Measurements from ENCODE around the gene CLEC4A.
"Not testable (repeated sequence)": the region's sequence is repeated elsewhere in the genome, so short reads cannot be mapped to it uniquely, and the experiment has no call there.

Gene CLEC4A

DNA sequence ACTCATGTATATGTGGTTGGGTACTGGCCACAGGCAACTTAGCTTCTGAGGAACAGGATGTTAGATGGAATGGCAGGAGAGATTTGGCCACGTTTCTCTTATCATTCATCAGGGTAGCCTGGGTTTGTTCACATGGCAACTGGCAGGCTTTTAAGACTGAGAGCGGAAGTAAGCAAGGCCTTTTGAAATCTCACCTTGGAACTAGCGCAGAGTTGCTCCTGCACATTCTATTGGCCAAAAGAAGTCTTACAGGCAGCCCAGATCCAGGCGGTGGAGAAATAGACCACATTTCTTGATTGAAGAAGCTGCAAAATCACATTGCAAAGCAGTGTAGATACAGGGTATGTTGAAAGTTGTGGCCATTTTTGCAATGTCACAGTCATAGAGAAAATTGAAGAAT lies 3.7 kb downstream of the CLEC4A start:
- FAIRE-seq, result no peak
- no peak for DNase-seq (ENCODE audit: extremely low spot score, insufficient read length, low read depth)

DNA sequence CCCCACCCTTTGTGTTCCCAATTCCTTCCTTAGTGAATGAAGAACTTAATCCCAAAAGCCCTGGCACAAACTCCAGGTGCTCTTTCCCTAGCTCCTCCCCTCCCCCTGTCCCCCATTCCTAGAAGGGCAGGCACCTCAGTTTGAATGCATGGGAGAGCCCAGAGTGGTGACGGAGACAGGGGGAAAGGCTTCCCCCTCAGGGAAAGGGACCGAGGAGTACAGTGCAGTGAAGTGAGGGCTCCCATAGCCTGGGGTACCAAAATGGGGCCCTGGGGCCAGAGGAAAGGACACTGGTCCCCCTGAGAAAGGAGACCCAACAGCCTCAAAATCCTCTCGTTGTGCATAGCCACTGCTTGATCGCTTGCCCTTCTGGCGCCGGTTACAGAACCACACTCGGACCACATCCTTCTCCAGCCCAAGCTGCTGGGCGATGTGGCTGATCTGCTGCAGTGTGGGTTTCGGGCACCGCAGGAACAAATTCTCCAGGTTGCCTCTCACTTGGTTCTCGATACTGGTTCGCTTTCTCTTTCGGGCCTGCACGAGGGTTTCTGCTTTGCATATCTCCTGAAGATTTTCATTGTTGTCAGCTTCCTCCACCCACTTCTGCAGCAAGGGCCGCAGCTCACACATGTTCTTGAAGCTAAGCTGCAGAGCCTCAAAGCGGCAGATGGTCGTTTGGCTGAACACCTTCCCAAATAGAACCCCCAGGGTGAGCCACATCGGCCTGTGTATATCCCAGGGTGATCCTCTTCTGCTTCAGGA lies 10.4 kb downstream of the CLEC4A start:
- FAIRE-seq, result peak; percentile 65
- not testable (repeated sequence) for DNase-seq (ENCODE audit: extremely low spot score, insufficient read length, low read depth)

DNA sequence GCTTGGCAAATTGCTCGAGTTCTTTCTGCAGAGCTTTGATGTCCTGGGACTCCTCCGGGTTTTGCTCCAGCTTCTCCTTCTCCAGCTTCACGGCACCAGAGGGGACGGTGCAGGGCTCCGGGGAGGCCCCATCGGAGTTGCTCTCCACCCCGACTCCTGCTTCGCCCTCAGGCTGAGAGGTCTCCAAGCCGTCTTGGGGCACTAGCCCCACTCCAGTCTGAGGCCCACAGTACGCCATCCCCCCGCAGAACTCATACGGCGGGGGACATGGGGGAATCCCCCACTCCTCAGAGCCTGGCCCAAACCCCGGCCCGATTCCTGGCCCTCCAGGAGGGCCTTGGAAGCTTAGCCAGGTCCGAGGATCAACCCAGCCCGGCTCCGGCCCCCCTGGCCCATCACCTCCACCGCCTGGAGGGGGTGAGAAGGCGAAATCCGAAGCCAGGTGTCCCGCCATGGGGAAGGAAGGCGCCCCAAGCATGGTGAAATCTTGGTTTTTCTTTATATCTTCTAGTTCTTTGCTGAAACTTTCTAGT lies 11.0 kb downstream of the CLEC4A start:
- not testable (repeated sequence) for DNase-seq (ENCODE audit: extremely low spot score, insufficient read length, low read depth); FAIRE-seq

DNA sequence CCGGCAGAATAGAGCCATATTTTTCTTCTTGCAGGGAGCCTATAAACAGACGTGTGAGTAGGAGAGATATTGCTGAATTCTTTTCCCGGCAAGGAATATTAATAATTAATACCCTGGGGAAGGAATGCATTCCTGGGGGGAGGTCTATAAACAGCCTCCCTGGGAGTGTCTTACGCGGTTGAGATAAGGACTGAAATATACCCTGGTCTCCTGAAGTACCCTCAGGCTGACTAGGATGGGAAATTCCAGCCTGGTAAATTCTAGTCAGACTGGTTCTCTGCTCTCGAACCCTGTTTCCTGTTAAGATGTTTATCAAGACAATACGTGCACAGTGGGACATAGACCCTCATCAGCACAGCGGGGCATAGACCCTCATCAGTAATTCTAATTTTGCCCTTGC lies 18.2 kb downstream of the CLEC4A start:
- not testable (repeated sequence) for FAIRE-seq; DNase-seq (ENCODE audit: extremely low spot score, insufficient read length, low read depth)

DNA sequence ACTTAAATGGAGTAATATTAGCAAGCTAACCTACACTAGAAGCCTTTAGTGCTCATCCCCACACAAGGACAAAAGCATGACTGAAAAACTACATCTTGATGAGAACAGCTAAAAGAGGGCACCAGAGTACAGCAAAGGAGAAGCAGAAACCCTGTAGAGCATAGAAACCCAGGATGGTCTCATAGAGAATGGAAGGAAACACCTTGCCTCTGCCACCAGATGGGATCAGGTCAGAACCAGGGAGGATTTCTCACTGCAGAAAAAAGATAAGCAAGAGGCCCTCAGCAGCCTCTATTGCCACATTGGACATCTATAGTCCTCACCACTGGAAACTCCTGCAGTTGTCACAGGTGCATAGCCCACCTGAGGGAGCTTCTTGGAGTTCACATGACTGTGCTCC lies 19.8 kb downstream of the CLEC4A start:
- DNase-seq (ENCODE audit: extremely low spot score, insufficient read length, low read depth) (no peak), FAIRE-seq (no peak)

DNA sequence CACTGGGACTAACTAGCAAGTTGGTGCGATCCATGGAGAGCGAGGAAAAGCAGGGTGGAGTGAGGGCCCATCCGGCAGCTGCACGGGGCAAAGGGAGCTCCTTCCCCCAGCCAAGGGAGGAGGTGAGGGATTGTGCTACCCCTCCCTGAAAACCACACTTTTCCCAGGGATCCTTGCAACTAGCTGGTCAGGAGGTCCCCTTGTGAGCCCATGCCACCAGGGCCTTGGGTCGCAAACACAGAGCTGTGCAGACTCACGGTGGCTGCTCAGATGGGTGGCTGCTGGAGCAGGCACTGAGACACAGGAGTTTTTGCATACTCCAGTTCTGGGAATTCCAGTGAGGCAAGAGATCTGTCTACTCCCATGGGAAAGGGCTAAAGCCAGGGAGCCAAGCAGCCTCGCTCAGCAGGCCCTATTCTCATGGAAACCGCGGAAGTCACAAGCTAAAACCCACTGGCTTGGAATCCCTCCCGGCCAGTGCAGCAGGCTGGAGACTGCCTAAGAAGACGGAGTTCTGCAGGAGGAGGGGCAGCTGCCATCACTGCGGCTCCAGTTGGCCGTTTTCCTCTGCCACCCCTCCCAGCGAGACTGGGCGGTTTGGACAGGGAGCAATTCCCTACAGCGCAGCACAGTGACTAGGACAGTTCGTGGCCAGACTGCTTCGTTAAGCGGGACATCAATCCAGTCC lies 22.5 kb downstream of the CLEC4A start:
- DNase-seq (ENCODE audit: extremely low spot score, insufficient read length, low read depth) (no peak), FAIRE-seq (no peak)

DNA sequence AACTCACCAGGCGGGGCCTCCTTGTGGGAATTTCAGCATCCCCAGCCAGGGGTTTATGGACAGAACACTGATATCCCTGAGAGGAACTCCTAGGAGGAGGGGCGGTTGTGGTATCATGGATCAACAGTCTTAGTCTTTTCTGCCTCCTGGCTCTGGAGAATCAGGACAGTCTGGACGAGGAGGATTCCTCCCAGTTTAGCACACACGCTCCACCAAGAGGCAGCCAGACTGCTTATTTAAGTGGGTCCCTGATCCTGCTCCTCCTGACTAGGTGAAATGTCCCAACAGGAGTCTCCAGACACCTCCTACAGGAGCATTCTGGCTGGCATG lies 23.0 kb downstream of the CLEC4A start:
- no peak for DNase-seq (ENCODE audit: extremely low spot score, insufficient read length, low read depth)
- FAIRE-seq, result no peak

DNA sequence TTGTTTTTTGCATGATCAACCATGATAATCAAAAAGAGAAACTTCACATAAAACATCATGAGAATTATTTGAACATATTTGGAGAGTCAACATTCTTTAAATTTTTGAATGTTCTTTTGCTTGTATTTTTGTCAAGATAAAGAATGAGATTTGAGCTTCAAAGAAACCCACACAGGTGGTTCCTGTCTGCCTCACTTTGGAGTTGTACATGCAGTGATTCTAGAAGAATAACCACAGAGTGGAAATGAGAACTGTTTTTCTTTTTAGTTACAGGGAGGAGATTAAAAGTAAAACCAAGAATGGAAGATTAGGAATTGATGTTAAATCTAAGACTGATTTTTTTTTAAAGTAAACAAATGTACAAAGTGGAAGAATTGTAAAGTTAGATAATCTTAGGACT lies 31.1 kb downstream of the CLEC4A start:
- FAIRE-seq (peak; percentile 29), DNase-seq (ENCODE audit: extremely low spot score, insufficient read length, low read depth) (no peak)

DNA sequence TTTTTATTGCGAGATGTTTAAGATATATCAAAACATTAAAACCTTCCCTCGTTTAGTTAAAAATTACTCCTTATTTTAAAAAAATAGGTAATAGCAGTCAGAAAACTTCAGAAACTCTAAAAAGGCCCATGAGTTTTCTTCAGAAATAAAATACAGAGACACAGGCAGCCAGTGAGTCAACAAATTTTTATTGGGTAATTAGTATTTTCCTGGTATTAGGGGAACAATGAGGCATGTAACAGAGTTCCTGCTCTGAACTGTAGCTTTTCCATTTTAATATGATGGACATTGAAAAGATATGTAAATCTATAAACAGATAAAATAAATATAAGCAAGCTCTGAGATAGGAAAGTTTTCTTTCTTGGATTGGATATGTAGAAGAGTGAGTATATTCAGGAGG lies 33.0 kb downstream of the CLEC4A start:
- DNase-seq (ENCODE audit: extremely low spot score, insufficient read length, low read depth) (no peak), FAIRE-seq (no peak)

DNA sequence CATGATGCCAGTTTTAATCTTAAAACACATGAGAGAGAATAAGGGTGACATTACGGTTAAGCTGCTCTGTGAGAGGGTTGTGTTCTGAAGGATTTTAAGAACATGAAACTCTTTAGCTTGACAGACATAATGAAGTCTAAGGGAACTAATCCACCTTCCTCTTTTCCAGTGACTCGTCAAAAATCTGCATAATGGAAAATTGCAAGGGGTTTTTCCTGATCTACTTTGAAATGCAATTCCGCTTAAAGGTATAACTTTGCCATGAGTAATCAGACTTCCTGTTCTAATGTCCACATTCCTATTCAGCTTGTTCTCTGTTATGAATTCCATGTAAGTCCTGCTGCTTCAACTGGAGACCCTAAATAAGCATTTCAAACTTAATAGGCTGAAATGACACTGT lies 33.4 kb downstream of the CLEC4A start, which contains the start of gene ZNF705A:
ZNF705A (plus strand) TSS at position 171 of the 400 bp plus-strand sequence. CDS start 15,611 bp downstream, outside the sequence.
- no peak for DNase-seq (ENCODE audit: extremely low spot score, insufficient read length, low read depth)
- no peak for FAIRE-seq

DNA sequence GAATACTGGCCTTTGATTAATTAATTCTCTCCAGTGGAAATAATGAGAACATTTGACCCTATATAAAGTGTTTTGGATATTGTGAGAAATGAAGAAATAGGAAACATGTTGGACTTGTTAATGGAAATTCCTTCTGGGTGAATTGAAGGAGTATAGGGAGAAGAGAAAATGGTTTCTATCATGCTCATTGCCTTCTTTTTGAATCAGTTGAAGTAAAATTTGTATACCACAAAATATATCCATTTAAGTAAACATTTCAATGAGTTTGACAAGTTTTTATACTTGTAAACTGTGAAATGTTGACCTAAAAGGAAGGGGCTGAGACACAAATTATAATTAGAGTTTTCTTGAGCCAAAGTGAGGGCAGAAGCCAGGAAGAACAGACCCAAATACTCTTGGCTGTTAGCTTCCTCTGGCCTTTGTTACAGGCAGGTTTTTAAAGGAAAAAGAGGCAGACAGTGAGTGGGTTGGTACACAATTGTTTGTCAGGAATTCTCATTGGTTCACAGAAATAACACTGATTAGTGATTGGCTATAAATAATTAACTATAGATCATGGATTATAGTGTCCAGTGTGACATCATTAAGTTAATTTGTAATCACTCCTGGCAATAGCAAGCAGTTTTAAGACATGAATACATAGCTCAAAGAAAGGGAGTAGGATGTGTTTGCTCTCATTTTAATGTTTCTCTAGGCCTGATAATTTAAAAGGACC lies 34.2 kb downstream of the CLEC4A start:
- FAIRE-seq, result no peak
- DNase-seq (ENCODE audit: extremely low spot score, insufficient read length, low read depth), result no peak

DNA sequence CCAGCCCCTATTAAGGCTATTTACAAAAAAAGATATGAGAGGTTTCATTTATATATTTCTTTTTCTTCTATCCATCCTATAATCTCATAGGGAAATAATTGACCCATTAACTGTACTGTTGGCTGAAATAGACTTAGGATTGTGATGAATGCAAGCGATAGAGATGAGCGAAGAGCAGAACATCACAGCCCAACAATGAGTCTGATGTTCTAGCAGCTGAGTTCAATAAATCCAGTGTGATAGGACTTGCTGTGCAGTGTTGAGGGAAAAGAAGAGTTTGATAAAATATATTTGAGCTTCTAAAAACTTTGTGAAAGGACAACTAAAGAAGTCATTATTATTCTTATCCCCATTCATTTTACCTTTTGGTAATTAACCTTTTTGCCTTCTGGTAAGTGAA lies 49.5 kb downstream of the CLEC4A start:
- FAIRE-seq; DNase-seq (ENCODE audit: extremely low spot score, insufficient read length, low read depth): not testable (repeated sequence)

DNA sequence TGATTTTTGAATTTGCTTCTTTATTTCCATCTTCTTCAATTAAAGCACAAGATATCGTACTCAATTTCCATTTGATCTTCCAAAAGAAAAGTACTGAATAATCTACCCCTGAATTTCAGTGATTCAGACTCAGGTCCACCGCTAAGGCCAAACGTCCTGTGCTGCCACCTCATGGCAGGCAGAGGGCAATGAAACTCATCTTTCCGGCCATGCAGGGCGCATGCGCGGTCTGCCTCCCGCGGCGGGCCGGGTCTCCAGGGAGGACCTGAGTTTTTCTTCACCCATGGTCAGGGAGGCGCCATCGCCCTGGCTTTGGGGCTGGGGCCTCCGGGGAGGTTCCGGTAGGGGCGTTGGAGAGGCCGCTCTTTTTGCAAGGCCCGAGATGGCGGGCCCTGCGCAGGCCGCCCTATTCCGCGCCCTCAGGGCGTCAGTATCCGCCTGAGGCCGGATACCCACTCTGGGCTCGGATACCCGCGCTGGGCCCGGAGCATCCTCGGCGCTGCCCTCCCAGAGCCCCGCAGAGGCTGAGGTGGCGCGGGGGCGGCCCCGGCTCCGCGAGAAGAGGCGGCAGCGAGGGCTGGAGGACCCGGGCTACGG lies 56.7 kb downstream of the CLEC4A start:
- FAIRE-seq (peak; percentile 75), DNase-seq (ENCODE audit: extremely low spot score, insufficient read length, low read depth) (peak; percentile 49)

DNA sequence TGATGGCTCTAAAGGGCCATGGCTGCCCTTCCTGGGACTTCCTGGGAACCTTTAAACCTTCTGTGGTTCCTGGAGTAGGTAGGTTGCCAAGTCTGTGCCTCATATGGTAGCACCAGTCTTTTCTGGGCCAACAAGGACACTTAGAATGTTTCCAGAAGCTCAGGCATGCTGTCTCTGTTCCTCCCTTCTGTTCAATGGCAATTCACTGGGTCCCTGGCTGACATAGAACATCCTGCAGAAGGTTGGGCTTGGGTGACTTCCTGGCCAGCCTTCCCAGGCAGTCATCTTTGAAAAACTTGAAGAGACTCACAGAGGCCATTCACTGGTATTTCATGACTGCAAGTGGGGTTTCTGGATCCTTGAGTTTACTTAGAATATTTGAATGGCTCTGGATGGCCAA lies 57.9 kb downstream of the CLEC4A start:
- FAIRE-seq; DNase-seq (ENCODE audit: extremely low spot score, insufficient read length, low read depth): not testable (repeated sequence)

DNA sequence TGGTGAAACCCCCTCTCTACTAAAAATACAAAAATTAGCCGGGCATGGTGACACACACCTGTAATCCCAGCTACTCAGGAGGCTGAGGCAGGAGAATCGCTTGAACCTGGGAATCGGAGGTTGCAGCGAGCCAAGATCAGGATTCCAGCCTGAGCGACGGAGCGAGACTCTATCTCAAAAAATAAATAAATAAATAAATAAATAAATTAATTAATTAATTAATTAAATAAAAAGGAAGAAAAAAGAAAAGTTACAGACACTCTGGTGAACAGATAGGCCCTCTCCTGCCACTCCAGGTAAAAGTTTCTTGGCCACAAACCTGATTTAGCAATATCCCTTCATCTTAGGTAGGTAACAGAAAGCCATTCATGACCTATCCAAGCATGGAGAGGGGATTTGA lies 59.5 kb downstream of the CLEC4A start:
- DNase-seq (ENCODE audit: extremely low spot score, insufficient read length, low read depth); FAIRE-seq: not testable (repeated sequence)

DNA sequence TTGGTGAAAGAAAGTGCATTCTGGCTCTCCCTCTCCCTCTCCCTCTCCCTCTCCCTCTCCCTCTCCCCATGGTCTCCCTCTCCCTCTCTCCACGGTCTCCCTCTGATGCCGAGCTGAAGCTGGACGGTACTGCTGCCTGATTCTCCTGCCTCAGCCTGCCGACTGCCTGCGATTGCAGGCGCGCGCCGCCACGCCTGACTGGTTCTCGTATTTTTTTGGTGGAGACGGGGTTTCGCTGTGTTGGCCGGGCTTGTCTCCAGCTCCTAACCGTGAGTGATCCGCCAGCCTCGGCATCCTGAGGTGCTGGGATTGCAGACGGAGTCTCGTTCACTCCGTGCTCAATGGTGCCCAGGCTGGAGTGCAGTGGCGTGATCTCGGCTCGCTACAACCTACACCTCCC lies 59.9 kb downstream of the CLEC4A start:
- not testable (repeated sequence) for FAIRE-seq; DNase-seq (ENCODE audit: extremely low spot score, insufficient read length, low read depth)

DNA sequence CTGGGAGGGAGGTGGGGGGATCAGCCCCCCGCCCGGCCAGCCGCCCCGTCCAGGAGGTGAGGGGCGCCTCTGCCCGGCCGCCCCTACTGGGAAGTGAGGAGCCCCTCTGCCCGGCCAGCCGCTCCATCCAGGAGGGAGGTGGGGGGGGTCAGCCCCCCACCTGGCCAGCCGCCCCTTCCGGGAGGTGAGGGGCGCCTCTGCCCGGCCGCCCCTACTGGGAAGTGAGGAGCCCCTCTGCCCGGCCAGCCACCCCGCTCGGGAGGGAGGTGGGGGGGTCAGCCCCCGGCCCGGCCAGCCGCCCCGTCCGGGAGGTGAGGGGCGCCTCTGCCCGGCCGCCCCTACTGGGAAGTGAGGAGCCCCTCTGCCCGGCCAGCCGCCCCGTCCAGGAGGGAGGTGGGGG lies 60.8 kb downstream of the CLEC4A start:
- FAIRE-seq; DNase-seq (ENCODE audit: extremely low spot score, insufficient read length, low read depth): not testable (repeated sequence)

DNA sequence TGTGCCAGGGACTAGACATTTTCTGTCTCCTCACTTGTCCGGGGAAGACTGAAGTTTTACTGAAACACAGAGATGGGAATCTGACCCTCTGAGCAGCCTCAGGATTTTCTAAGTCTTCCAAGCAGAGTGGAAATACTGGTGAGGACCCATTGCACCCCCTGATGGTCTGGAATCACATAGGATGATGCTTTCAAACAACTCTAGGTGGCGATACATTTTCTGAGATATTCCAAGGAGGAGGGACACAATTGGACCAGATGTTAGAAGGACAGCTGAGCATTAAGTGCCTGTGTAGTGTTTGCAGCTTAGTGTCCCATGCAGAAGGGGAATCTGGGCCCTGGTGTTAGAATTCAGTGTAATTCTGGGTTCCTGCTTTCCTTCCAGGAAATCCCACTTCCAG lies 64.7 kb downstream of the CLEC4A start:
- not testable (repeated sequence) for DNase-seq (ENCODE audit: extremely low spot score, insufficient read length, low read depth); FAIRE-seq

All from GM18507 (cell line).